SK-N-SH (cell line): ENCODE results near the gene ARHGAP10.

Experiments used
- CTCF ChIP-seq: fragments of 200-600 bp; sonication (generic); IDR thresholded peaks from 2 replicates; pipeline ENCODE4 v1.6.1; 2017; ENCODE audit warnings: antibody characterized with exemption, mild to moderate bottlenecking, moderate library complexity
- EZH2phosphoT487 ChIP-seq: fragments of 200-600 bp; sonication (generic); IDR thresholded peaks from 2 replicates; pipeline ENCODE4 v1.6.1; 2017; ENCODE audit warnings: low read depth, mixed run types, mild to moderate bottlenecking, antibody characterized with exemption, moderate library complexity, borderline replicate concordance
- FOXM1 ChIP-seq: IDR thresholded peaks from 2 replicates; pipeline ENCODE4 v1.4.0; 2012; ENCODE audit warnings: low read depth, mild to moderate bottlenecking
- JUND ChIP-seq: IDR thresholded peaks from 2 replicates; pipeline ENCODE4 v1.4.0; 2012
- MAX ChIP-seq: IDR thresholded peaks from 2 replicates; pipeline ENCODE4 v1.4.0; 2012; ENCODE audit warnings: low read depth
- MXI1 ChIP-seq: IDR thresholded peaks from 2 replicates; pipeline ENCODE4 v1.6.1; 2012; ENCODE audit warnings: mild to moderate bottlenecking, low read depth, low read length, improper control_type of control experiment
- POLR2AphosphoS5 ChIP-seq: IDR thresholded peaks from 2 replicates; pipeline ENCODE4 v1.6.1; 2012; ENCODE audit warnings: low read depth, low read length
- RCOR1 ChIP-seq: fragments of 150-350 bp; IDR thresholded peaks from 2 replicates; pipeline ENCODE4 v1.6.1; 2017; ENCODE audit warnings: antibody characterized with exemption, low read length
- TAF1 ChIP-seq: IDR thresholded peaks from 2 replicates; pipeline ENCODE4 v1.6.1; 2012; ENCODE audit warnings: low read depth, mild to moderate bottlenecking, low read length, moderate library complexity, borderline replicate concordance
- USF2 ChIP-seq: fragments of 150-350 bp; IDR thresholded peaks from 2 replicates; pipeline ENCODE4 v1.6.1; 2017; ENCODE audit warnings: antibody characterized with exemption, low read length, low read depth, borderline replicate concordance

GRCh38 chr4:147824884-147825283 is 93.0 kb downstream of the ARHGAP10 start:
- no peak for TF ChIP-seq CTCF
- TF ChIP-seq EZH2phosphoT487: no peak
- no peak for TF ChIP-seq POLR2AphosphoS5
- TF ChIP-seq MXI1: no peak
- no peak for TF ChIP-seq RCOR1
- TF ChIP-seq TAF1: no peak
- TF ChIP-seq FOXM1: no peak
- no peak for TF ChIP-seq MAX
- no peak for TF ChIP-seq USF2
- TF ChIP-seq JUND: no peak
